HEK293 (cell line): ENCODE data around the gene SARS2.

Experiments
- CTCF ChIP-seq: fragments of 450-650 bp; formaldehyde crosslinking; IDR thresholded peaks from 2 replicates; pipeline ENCODE4 v1.5.1; 2016; ENCODE audit warnings: missing biosample characterization, missing genetic modification characterization
- GFI1B ChIP-seq: fragments of 450-650 bp; formaldehyde crosslinking; IDR thresholded peaks from 2 replicates; pipeline ENCODE4 v1.5.1; 2016; ENCODE audit warnings: missing biosample characterization, missing genetic modification characterization
- PBX3 ChIP-seq: sonication (generic); formaldehyde crosslinking; IDR thresholded peaks from 2 replicates; pipeline ENCODE4 v1.8.1; 2022; ENCODE audit warnings: mild to moderate bottlenecking, moderate library complexity, missing genetic modification reagents
- ZBTB7A ChIP-seq: fragments of 450-650 bp; formaldehyde crosslinking; IDR thresholded peaks from 2 replicates; pipeline ENCODE4 v1.5.1; 2016; ENCODE audit warnings: low read depth, missing biosample characterization, missing genetic modification characterization
- ZFP37 ChIP-seq: fragments of 450-650 bp; formaldehyde crosslinking; IDR thresholded peaks from 2 replicates; pipeline ENCODE4 v1.5.1; 2016; ENCODE audit warnings: missing biosample characterization, missing genetic modification characterization
- ZNF830 ChIP-seq: fragments of 450-650 bp; IDR thresholded peaks from 2 replicates; pipeline ENCODE4 v1.5.0; 2018; ENCODE audit warnings: missing biosample characterization, missing genetic modification characterization, low read depth, mild to moderate bottlenecking, moderate library complexity

GRCh38 chr19:38920602-38921419, 9.8 kb downstream of the SARS2 start:
- TF ChIP-seq ZFP37 (tag by site-specific recombination) (no peak), CTCF (tag by site-specific recombination) (no peak), PBX3 (no peak), ZNF830 (tag by site-specific recombination) (no peak), GFI1B (tag by site-specific recombination) (no peak), ZBTB7A (tag by site-specific recombination) (no peak)
